H1 (cell line): ENCODE results near the gene EEPD1. TPM values are rescaled to one million over a fixed set of nuclear protein-coding genes. Genes with fewer than 3 reads are reported as not detected.

ENCODE experiments used
- CTCF ChIA-PET: fragments of 300-600 bp; sonication (Branson Sonifier 250); formaldehyde crosslinking; loops from one replicate; lab custom pipeline; 2021; ENCODE audit not compliant: partially characterized antibody; lab: Charles Lee
- POLR2A ChIA-PET: fragments of 300-600 bp; sonication (Branson Sonifier 250); formaldehyde crosslinking; loops from one replicate; lab custom pipeline; 2021; ENCODE audit warnings: inconsistent platforms; ENCODE audit not compliant: partially characterized antibody; lab: Charles Lee
- DNase-seq, 2 experiments: peaks; one replicate each; pipeline versions ENCODE4 v3.0.0 to v3.0.0-alpha.2; 2010 to 2022; ENCODE audit warnings: low spot score in 2 of 2, low read depth in 1 of 2, mixed read lengths in 1 of 2
- FAIRE-seq: peaks from 2 replicates; lab custom pipeline; 2011; peaks lifted over from hg19 to GRCh38; lab: Jason Lieb, UNC
- H2AFZ ChIP-seq: 2 replicates; pipeline ENCODE4 v1.8.1; 2012; ENCODE audit warnings: low read length, inconsistent platforms
- H2AK5ac ChIP-seq: 2 replicates; pipeline ENCODE4 v1.6.1; 2013; ENCODE audit warnings: low read depth, low read length
- H2BK120ac ChIP-seq: replicated peaks from 2 replicates; pipeline ENCODE3; 2013; ENCODE audit warnings: low read depth, low read length, inconsistent platforms
- H2BK12ac ChIP-seq: 2 replicates; pipeline ENCODE4 v1.6.1; 2013; ENCODE audit warnings: low read depth, low read length
- H2BK15ac ChIP-seq: 2 replicates; pipeline ENCODE4 v1.6.1; 2013; ENCODE audit warnings: low read length
- H2BK20ac ChIP-seq: 2 replicates; pipeline ENCODE4 v1.6.1; 2013; ENCODE audit warnings: low read length
- H2BK5ac ChIP-seq: 2 replicates; pipeline ENCODE4 v1.6.1; 2013; ENCODE audit warnings: low read depth, low read length
- H3K14ac ChIP-seq: 2 replicates; pipeline ENCODE4 v1.6.1; 2013; ENCODE audit warnings: inconsistent platforms; ENCODE audit not compliant: insufficient read length
- H3K18ac ChIP-seq: 2 replicates; pipeline ENCODE4 v1.6.1; 2013; ENCODE audit warnings: low read length; ENCODE audit errors: extremely low read depth
- H3K23ac ChIP-seq: 2 replicates; pipeline ENCODE4 v1.6.1; 2013; ENCODE audit warnings: inconsistent platforms; ENCODE audit not compliant: insufficient read length
- H3K23me2 ChIP-seq: 2 replicates; pipeline ENCODE4 v1.6.1; 2013; ENCODE audit warnings: low read depth, low read length
- H3K27ac ChIP-seq: 2 replicates; pipeline ENCODE4 v1.6.1; 2011; ENCODE audit warnings: low read depth, low read length, inconsistent platforms
- H3K27me3 ChIP-seq, 4 experiments: replicated peaks in 1 of 4; 1 replicate in 1 of 4; 2 replicates in 3 of 4; pipeline versions ENCODE4 v1.6.1 to v1.8.1; 2011 to 2013; ENCODE audit warnings: low read length in 3 of 4, mild to moderate bottlenecking in 3 of 4, inconsistent platforms in 2 of 4, mixed read lengths in 2 of 4, moderate library complexity in 1 of 4; ENCODE audit not compliant: control insufficient read depth in 3 of 4, insufficient read depth in 3 of 4; ENCODE audit errors: extremely low read depth in 1 of 4
- H3K36me3 ChIP-seq, 4 experiments: 2 replicates each; pipeline versions ENCODE4 v1.6.1 to v1.8.1; 2011 to 2013; ENCODE audit warnings: mild to moderate bottlenecking in 4 of 4, low read length in 3 of 4, moderate library complexity in 2 of 4, control low read depth in 1 of 4, inconsistent platforms in 1 of 4; ENCODE audit not compliant: insufficient read depth in 4 of 4, control insufficient read depth in 2 of 4
- H3K4ac ChIP-seq: replicated peaks from 2 replicates; pipeline ENCODE3; 2013; ENCODE audit warnings: low read length, low read depth, mixed read lengths, inconsistent platforms; ENCODE audit not compliant: insufficient read length
- H3K4me1 ChIP-seq, 4 experiments: replicated peaks in 1 of 4; 1 replicate in 1 of 4; 2 replicates in 3 of 4; pipeline versions ENCODE4 v1.6.1 to v1.8.1; 2011 to 2013; ENCODE audit warnings: low read length in 3 of 4, inconsistent platforms in 2 of 4, mixed read lengths in 1 of 4; ENCODE audit not compliant: insufficient read depth in 4 of 4, control insufficient read depth in 3 of 4
- H3K4me2 ChIP-seq, 2 experiments: 2 replicates each; pipeline versions ENCODE4 v1.6.1 to v1.8.1; 2011 to 2013; ENCODE audit warnings: low read depth in 2 of 2, low read length in 2 of 2, control low read depth in 1 of 2, inconsistent platforms in 1 of 2, mild to moderate bottlenecking in 1 of 2; ENCODE audit not compliant: insufficient read depth in 1 of 2
- H3K4me3 ChIP-seq, 4 experiments: fragments of 200-600, 300-600 bp in 1 of 4; sonication (generic), shearing (Covaris generic), sonication (Bioruptor Twin) in 1 of 4; 2 replicates each; pipeline versions ENCODE4 v1.5.1 to v1.8.1; 2011 to 2016; ENCODE audit warnings: low read length in 4 of 4, low read depth in 3 of 4, control low read depth in 2 of 4, inconsistent platforms in 2 of 4, mild to moderate bottlenecking in 2 of 4, mixed read lengths in 1 of 4, moderate library complexity in 1 of 4; ENCODE audit not compliant: insufficient read depth in 2 of 4; ENCODE audit errors: extremely low read depth in 1 of 4
- H3K56ac ChIP-seq: replicated peaks from 2 replicates; pipeline ENCODE3; 2013; ENCODE audit warnings: low read depth, mild to moderate bottlenecking, mixed read lengths, low read length, inconsistent platforms; ENCODE audit not compliant: insufficient read length
- H3K79me1 ChIP-seq: 2 replicates; pipeline ENCODE4 v1.6.1; 2013; ENCODE audit warnings: low read depth, low read length, control low read depth
- H3K79me2 ChIP-seq, 2 experiments: 2 replicates each; pipeline versions ENCODE4 v1.6.1 to v1.8.1; 2012 to 2013; ENCODE audit warnings: low read length in 2 of 2, mild to moderate bottlenecking in 2 of 2, inconsistent platforms in 1 of 2; ENCODE audit not compliant: insufficient read depth in 2 of 2, control insufficient read depth in 1 of 2
- H3K9ac ChIP-seq, 4 experiments: replicated peaks in 1 of 4; 1 replicate in 1 of 4; 2 replicates in 3 of 4; pipeline versions ENCODE4 v1.6.1 to v1.8.1; 2011 to 2013; ENCODE audit warnings: low read depth in 3 of 4, low read length in 3 of 4, control low read depth in 2 of 4, mild to moderate bottlenecking in 2 of 4, moderate library complexity in 2 of 4, inconsistent platforms in 1 of 4; ENCODE audit errors: extremely low read depth in 1 of 4
- H3K9me3 ChIP-seq, 2 experiments: 2 replicates each; pipeline versions ENCODE4 v1.6.1 to v1.8.1; 2012 to 2013; ENCODE audit warnings: mild to moderate bottlenecking in 2 of 2, moderate library complexity in 2 of 2, control low read depth in 1 of 2, inconsistent platforms in 1 of 2, low read depth in 1 of 2, low read length in 1 of 2, mixed read lengths in 1 of 2; ENCODE audit not compliant: insufficient read depth in 2 of 2
- H4K20me1 ChIP-seq, 2 experiments: replicated peaks in 1 of 2; 2 replicates each; pipeline versions ENCODE3 to v1.8.1; 2011 to 2013; ENCODE audit warnings: inconsistent platforms in 2 of 2, low read length in 2 of 2, mild to moderate bottlenecking in 1 of 2; ENCODE audit not compliant: insufficient read depth in 2 of 2, control insufficient read depth in 1 of 2
- H4K5ac ChIP-seq: 2 replicates; pipeline ENCODE4 v1.6.1; 2013; ENCODE audit warnings: low read length, low read depth, mixed read lengths, inconsistent platforms; ENCODE audit not compliant: insufficient read length
- H4K8ac ChIP-seq: 2 replicates; pipeline ENCODE4 v1.8.0; 2013; ENCODE audit warnings: mild to moderate bottlenecking, moderate library complexity, low read length, inconsistent platforms; ENCODE audit not compliant: insufficient read depth; ENCODE audit errors: extremely low read depth
- H4K91ac ChIP-seq: replicated peaks from 2 replicates; pipeline ENCODE3; 2013; ENCODE audit warnings: low read length, mixed read lengths, inconsistent platforms; ENCODE audit not compliant: insufficient read length
- CEBPB ChIP-seq: IDR thresholded peaks from 2 replicates; pipeline ENCODE4 v1.6.1; 2012; ENCODE audit warnings: low read depth, low read length
- CHD1 ChIP-seq: IDR thresholded peaks from 2 replicates; pipeline ENCODE4 v1.6.1; 2012; ENCODE audit warnings: low read depth, low read length, improper control_type of control experiment
- CHD2 ChIP-seq: IDR thresholded peaks from 2 replicates; pipeline ENCODE4 v1.6.1; 2012; ENCODE audit warnings: low read length, improper control_type of control experiment
- CTBP2 ChIP-seq: IDR thresholded peaks from 2 replicates; pipeline ENCODE4 v1.7.0; 2011; ENCODE audit warnings: borderline replicate concordance, mild to moderate bottlenecking, moderate library complexity, mixed read lengths, low read length; ENCODE audit not compliant: insufficient read depth, insufficient read length
- EZH2 ChIP-seq: fragments of 200-600 bp; sonication (generic); IDR thresholded peaks from 2 replicates; pipeline ENCODE4 v1.7.1; 2012; ENCODE audit warnings: low read depth, mild to moderate bottlenecking, moderate library complexity, low read length, inconsistent platforms; ENCODE audit not compliant: severe bottlenecking
- KDM4A ChIP-seq: IDR thresholded peaks from one replicate; pipeline ENCODE4 v1.7.1; 2012; ENCODE audit warnings: low read depth, mild to moderate bottlenecking, moderate library complexity, low read length, inconsistent platforms; ENCODE audit not compliant: severe bottlenecking
- POLR2AphosphoS5 ChIP-seq: IDR thresholded peaks from 2 replicates; pipeline ENCODE4 v1.6.1; 2011; ENCODE audit warnings: low read depth, low read length
- SP4 ChIP-seq: IDR thresholded peaks from 2 replicates; pipeline ENCODE4 v1.6.1; 2012; ENCODE audit warnings: low read length, inconsistent platforms
- SUZ12 ChIP-seq: fragments of 200-600 bp; sonication (generic); IDR thresholded peaks from 2 replicates; pipeline ENCODE4 v1.6.1; 2012; ENCODE audit warnings: mild to moderate bottlenecking, inconsistent platforms, low read length, moderate library complexity, mixed read lengths
- WGBS, 2 experiments: shearing (Covaris generic) in 1 of 2; methylation state at CpG; one replicate each; pipeline versions ENCODE4 v1.1.6 to v1.1.7; 2013 to 2015; ENCODE audit warnings: low lambda C conversion rate in 2 of 2, mixed read lengths in 2 of 2, inconsistent platforms in 1 of 2, low coverage in 1 of 2, missing lambda C conversion rate in 1 of 2; ENCODE audit not compliant: insufficient replicate concordance in 2 of 2, insufficient coverage in 1 of 2, insufficient read length in 1 of 2; ENCODE audit errors: extremely low coverage in 1 of 2, missing lambda C conversion rate in 1 of 2; 5-methylcytosine and 5-hydroxymethylcytosine counted together
- polyA plus RNA-seq, 7 experiments: library from polyadenylated mRNA; depleted of rRNA in 3 of 7; stranded (reverse) in 5 of 7; unstranded in 2 of 7; fragments of >200 nt in 5 of 7; fragments of 200-250 nt in 2 of 7; gene quantifications; 1 replicate in 5 of 7; 2 replicates in 1 of 7; 4 replicates in 1 of 7; pipeline versions ENCODE4 v1.2.1 to v1.2.3, GENCODE V29; 2011 to 2013; ENCODE audit warnings: missing spikeins in 2 of 7, mixed read lengths in 2 of 7
- total RNA-seq: library from RNA; stranded (reverse); fragmentation: NEBNext Ultra II Directional; extraction: Animal tissue kit (Norgen Biotek cat#: 25700); gene quantifications from 2 replicates; pipeline ENCODE4 v1.2.1, GENCODE V29; 2021
- TF ChIP-seq, protein P1 (sequence below): IDR thresholded peaks from 2 replicates; pipeline ENCODE4 v1.6.1; 2012; ENCODE audit warnings: inconsistent platforms
- TF ChIP-seq, protein P2 (sequence below), 3 experiments: IDR thresholded peaks; 1 replicate in 2 of 3; 2 replicates in 1 of 3; pipeline versions ENCODE4 v1.5.1 to v1.6.1; 2011; ENCODE audit warnings: low read length in 3 of 3, mild to moderate bottlenecking in 3 of 3, inconsistent platforms in 2 of 3, low read depth in 1 of 3, moderate library complexity in 1 of 3; ENCODE audit not compliant: insufficient read depth in 1 of 3; ENCODE audit errors: control extremely low read depth in 1 of 3

The EEPD1 gene
- total and polyA plus RNA-seq, 2 of the 8 experiments (the other 6 are each of a cell fraction or from before 2014, with no cell fraction given): 3.1 to 7.8 TPM

GRCh38 chr7:36311539-36311938 is 158.5 kb downstream of the EEPD1 start:
- CTCF ChIA-PET: interaction anchor here (1.5 to 11.1 kb wide), 5 partner anchors 10 to 326 kb away, joined by 3 to 80 read pairs (median 7); no protein-coding TSS in a partner anchor
- peak in 1 of 2 experiments; percentile 20 for DNase-seq
- H3K27ac ChIP-seq: no peak overlapping the region
- no peak for TF ChIP-seq SP4
- TF ChIP-seq, protein P1, sequence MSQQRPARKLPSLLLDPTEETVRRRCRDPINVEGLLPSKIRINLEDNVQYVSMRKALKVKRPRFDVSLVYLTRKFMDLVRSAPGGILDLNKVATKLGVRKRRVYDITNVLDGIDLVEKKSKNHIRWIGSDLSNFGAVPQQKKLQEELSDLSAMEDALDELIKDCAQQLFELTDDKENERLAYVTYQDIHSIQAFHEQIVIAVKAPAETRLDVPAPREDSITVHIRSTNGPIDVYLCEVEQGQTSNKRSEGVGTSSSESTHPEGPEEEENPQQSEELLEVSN: no peak
- no peak for TF ChIP-seq CTBP2
- TF ChIP-seq CHD1: no peak
- no peak for TF ChIP-seq EZH2
- TF ChIP-seq, protein P2, sequence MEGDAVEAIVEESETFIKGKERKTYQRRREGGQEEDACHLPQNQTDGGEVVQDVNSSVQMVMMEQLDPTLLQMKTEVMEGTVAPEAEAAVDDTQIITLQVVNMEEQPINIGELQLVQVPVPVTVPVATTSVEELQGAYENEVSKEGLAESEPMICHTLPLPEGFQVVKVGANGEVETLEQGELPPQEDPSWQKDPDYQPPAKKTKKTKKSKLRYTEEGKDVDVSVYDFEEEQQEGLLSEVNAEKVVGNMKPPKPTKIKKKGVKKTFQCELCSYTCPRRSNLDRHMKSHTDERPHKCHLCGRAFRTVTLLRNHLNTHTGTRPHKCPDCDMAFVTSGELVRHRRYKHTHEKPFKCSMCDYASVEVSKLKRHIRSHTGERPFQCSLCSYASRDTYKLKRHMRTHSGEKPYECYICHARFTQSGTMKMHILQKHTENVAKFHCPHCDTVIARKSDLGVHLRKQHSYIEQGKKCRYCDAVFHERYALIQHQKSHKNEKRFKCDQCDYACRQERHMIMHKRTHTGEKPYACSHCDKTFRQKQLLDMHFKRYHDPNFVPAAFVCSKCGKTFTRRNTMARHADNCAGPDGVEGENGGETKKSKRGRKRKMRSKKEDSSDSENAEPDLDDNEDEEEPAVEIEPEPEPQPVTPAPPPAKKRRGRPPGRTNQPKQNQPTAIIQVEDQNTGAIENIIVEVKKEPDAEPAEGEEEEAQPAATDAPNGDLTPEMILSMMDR (IDR thresholded peaks at IDR 0.05; ENCODE audit: control extremely low read depth in 1 of 3, insufficient read depth in 1 of 3, low read depth in 1 of 3, low read length in 3 of 3): no peak
- TF ChIP-seq CHD2: no peak
- no peak for TF ChIP-seq CEBPB
- no peak for TF ChIP-seq POLR2AphosphoS5
- no peak for TF ChIP-seq SUZ12
- TF ChIP-seq KDM4A: no peak

More at GRCh38 chr7:36311539-36311938, 158.5 kb downstream of the EEPD1 start:
- Histone ChIP-seq H3K56ac (no peak overlapping the region), H4K8ac (no peak overlapping the region; the same call in 1 of the 2 replicates), H2BK15ac (no peak overlapping the region), H3K14ac (no peak overlapping the region), H2BK120ac (no peak overlapping the region), H3K4me3 (no peak overlapping the region), H4K20me1 (no peaks in the 10 kb centered on the region), H3K23me2 (no peaks in the 10 kb centered on the region), H2AFZ (no peak overlapping the region), H3K36me3 (no peaks in the 10 kb centered on the region), H2AK5ac (no peak overlapping the region), H3K18ac (no peak overlapping the region), H4K5ac (no peak overlapping the region), H3K79me1 (no peaks in the 10 kb centered on the region), H3K9ac (no peak overlapping the region), H3K4me1 (peaks cover 0 to 6% (median 0%) of the 10 kb centered on the region in 4 experiments; a peak in 2 of 7 replicates), H3K27me3 (no peaks in the 10 kb centered on the region), H3K79me2 (no peaks in the 10 kb centered on the region), H2BK20ac (no peak overlapping the region), H3K9me3 (no peaks in the 10 kb centered on the region), H2BK5ac (no peak overlapping the region), H4K91ac (peak overlapping the region; percentile 34), H2BK12ac (no peak overlapping the region), H3K4ac (no peak overlapping the region), H3K23ac (no peak overlapping the region), H3K4me2 (no peak overlapping the region)
- POLR2A ChIA-PET: no interaction called here
- 84% methylated on average over 7 of the region's 7 CpGs; no CpG with 5 or more reads in 1 of the 2 experiments for WGBS, 2 experiments
- no peak for FAIRE-seq
